Mesodermal cell (in vitro differentiated cells): Measurements from ENCODE around the gene GEMIN7.

ENCODE experiments used
- H3K27ac ChIP-seq: 2 replicates; pipeline ENCODE4 v1.7.0; 2013; ENCODE audit warnings: mild to moderate bottlenecking, low read depth, low read length, moderate library complexity; ENCODE audit not compliant: severe bottlenecking
- H3K36me3 ChIP-seq: 2 replicates; pipeline ENCODE4 v1.7.1; 2013; ENCODE audit warnings: mild to moderate bottlenecking, low read length, moderate library complexity; ENCODE audit not compliant: control insufficient read depth, insufficient read depth
- H3K4me1 ChIP-seq: one replicate; pipeline ENCODE4 v1.7.1; 2013; ENCODE audit warnings: mild to moderate bottlenecking, low read length; ENCODE audit not compliant: insufficient read depth, control insufficient read depth, poor library complexity, severe bottlenecking
- H3K4me3 ChIP-seq: 2 replicates; pipeline ENCODE4 v1.7.0; 2013; ENCODE audit warnings: low read length, control low read depth, mild to moderate bottlenecking; ENCODE audit not compliant: insufficient read depth, poor library complexity, severe bottlenecking; ENCODE audit errors: extremely low read depth
- H3K9me3 ChIP-seq: 2 replicates; pipeline ENCODE4 v1.7.1; 2013; ENCODE audit warnings: mild to moderate bottlenecking, low read length, moderate library complexity; ENCODE audit not compliant: control insufficient read depth
- WGBS, 2 experiments: methylation state at CpG; one replicate each; pipeline ENCODE4 v1.1.5; 2013; ENCODE audit warnings: missing lambda C conversion rate in 2 of 2; ENCODE audit not compliant: insufficient coverage in 2 of 2; 5-methylcytosine and 5-hydroxymethylcytosine counted together

GEMIN7 gene

GRCh38 chr19:45121827-45122345 is 42.8 kb downstream of the GEMIN7 start:
- Histone ChIP-seq H3K4me1 (peaks cover 6% of the 10 kb centered on the region), H3K36me3 (peaks cover 4% of the 10 kb centered on the region), H3K27ac (no peak overlapping the region), H3K9me3 (no peaks in the 10 kb centered on the region), H3K4me3 (no peak overlapping the region)
- 95% methylated on average over 7 to 11 of the region's 11 CpGs for WGBS, 2 experiments

- no peaks in the 10 kb centered on the region for H3K9me3 ChIP-seq
- H3K36me3 ChIP-seq, result peaks cover 5% of the 10 kb centered on the region
- no peak overlapping the region for H3K27ac ChIP-seq
- peaks cover 6% of the 10 kb centered on the region for H3K4me1 ChIP-seq
- WGBS, 2 experiments, result 85 to 94% methylated on average over 3 to 6 of the region's 6 CpGs
- no peak overlapping the region for H3K4me3 ChIP-seq
These were observed 43.8 kb downstream of the GEMIN7 start for GRCh38 chr19:45122832-45123231.

- Histone ChIP-seq H3K4me3 (no peak overlapping the region), H3K36me3 (peaks cover 8% of the 10 kb centered on the region), H3K27ac (no peak overlapping the region), H3K9me3 (no peaks in the 10 kb centered on the region), H3K4me1 (peaks cover 6% of the 10 kb centered on the region)
- WGBS, 2 experiments, result 92 to 95% methylated on average over 8 to 9 of the region's 9 CpGs
These were observed 44.4 kb downstream of the GEMIN7 start for GRCh38 chr19:45123440-45123850.

GRCh38 chr19:45124021-45124420 is 45.0 kb downstream of the GEMIN7 start:
- peaks cover 6% of the 10 kb centered on the region for H3K4me1 ChIP-seq
- H3K36me3 ChIP-seq, result peaks cover 14% of the 10 kb centered on the region
- no peak overlapping the region for H3K4me3 ChIP-seq
- H3K9me3 ChIP-seq, result no peaks in the 10 kb centered on the region
- no peak overlapping the region for H3K27ac ChIP-seq
- WGBS, 2 experiments, result 87 to 100% methylated on average over 1 to 2 of the region's 6 CpGs

GRCh38 chr19:45125360-45125759 is 46.3 kb downstream of the GEMIN7 start:
- H3K4me1 ChIP-seq, result peaks cover 7% of the 10 kb centered on the region
- no peak overlapping the region for H3K4me3 ChIP-seq
- no peak overlapping the region for H3K27ac ChIP-seq
- H3K9me3 ChIP-seq, result no peaks in the 10 kb centered on the region
- peaks cover 21% of the 10 kb centered on the region for H3K36me3 ChIP-seq
- WGBS, 2 experiments, result 90 to 98% methylated on average over 7 of the region's 9 CpGs

- no peaks in the 10 kb centered on the region for H3K9me3 ChIP-seq
- H3K27ac ChIP-seq, result no peak overlapping the region
- H3K4me1 ChIP-seq, result peaks cover 11% of the 10 kb centered on the region
- peaks cover 21% of the 10 kb centered on the region for H3K36me3 ChIP-seq
- H3K4me3 ChIP-seq, result no peak overlapping the region
- 58 to 67% methylated on average over 9 to 12 of the region's 12 CpGs for WGBS, 2 experiments
These were observed 47.0 kb downstream of the GEMIN7 start for GRCh38 chr19:45125975-45126493.

GRCh38 chr19:45126654-45127053 is 47.6 kb downstream of the GEMIN7 start:
- H3K4me3 ChIP-seq, result no peak overlapping the region
- WGBS, 2 experiments, result 83 to 93% methylated on average over 6 to 7 of the region's 7 CpGs
- peaks cover 11% of the 10 kb centered on the region for H3K4me1 ChIP-seq
- H3K36me3 ChIP-seq, result peaks cover 21% of the 10 kb centered on the region
- no peak overlapping the region for H3K27ac ChIP-seq
- H3K9me3 ChIP-seq, result no peaks in the 10 kb centered on the region

- peaks cover 11% of the 10 kb centered on the region for H3K4me1 ChIP-seq
- 85 to 86% methylated on average over 4 of the region's 5 CpGs for WGBS, 2 experiments
- H3K9me3 ChIP-seq, result no peaks in the 10 kb centered on the region
- H3K27ac ChIP-seq, result no peak overlapping the region
- peaks cover 24% of the 10 kb centered on the region for H3K36me3 ChIP-seq
- H3K4me3 ChIP-seq, result no peak overlapping the region
These were observed 49.1 kb downstream of the GEMIN7 start for GRCh38 chr19:45128146-45128545.

GRCh38 chr19:45128806-45129205 is 49.7 kb downstream of the GEMIN7 start:
- peaks cover 24% of the 10 kb centered on the region for H3K36me3 ChIP-seq
- WGBS, 2 experiments, result 91 to 99% methylated on average over 4 of the region's 5 CpGs
- no peak overlapping the region for H3K27ac ChIP-seq
- no peak overlapping the region for H3K4me3 ChIP-seq
- H3K4me1 ChIP-seq, result peaks cover 11% of the 10 kb centered on the region
- H3K9me3 ChIP-seq, result no peaks in the 10 kb centered on the region

- 95% methylated on average over 9 to 13 of the region's 13 CpGs for WGBS, 2 experiments
These were observed 51.2 kb downstream of the GEMIN7 start for GRCh38 chr19:45130236-45130635.

GRCh38 chr19:45130888-45131615 is 52.0 kb downstream of the GEMIN7 start:
- 70 to 77% methylated on average over 12 of the region's 13 CpGs for WGBS, 2 experiments

More at GRCh38 chr19:45130236-45130635, 51.2 kb downstream of the GEMIN7 start:
- Histone ChIP-seq H3K9me3 (no peaks in the 10 kb centered on the region), H3K36me3 (peaks cover 30% of the 10 kb centered on the region), H3K4me1 (peaks cover 11% of the 10 kb centered on the region), H3K4me3 (no peak overlapping the region), H3K27ac (no peak overlapping the region)

More at GRCh38 chr19:45130888-45131615, 52.0 kb downstream of the GEMIN7 start:
- H3K9me3 ChIP-seq, result no peaks in the 10 kb centered on the region
- H3K4me1 ChIP-seq, result peaks cover 11% of the 10 kb centered on the region
- H3K27ac ChIP-seq, result no peak overlapping the region
- H3K4me3 ChIP-seq, result no peak overlapping the region
- H3K36me3 ChIP-seq, result peaks cover 30% of the 10 kb centered on the region
